A549 treated with DMSO at 1 μM for 4 hours (cell line): ENCODE measurements around the gene PROM2. TPM values are rescaled to one million over a fixed set of nuclear protein-coding genes. Genes with fewer than 3 reads are reported as not detected.

Experiments used
- total RNA-seq: library from RNA; stranded (reverse); fragments of 200-300 nt; extraction: Qiagen RNA extraction; gene quantifications from 5 replicates; pipeline ENCODE4 v1.2.3, GENCODE V29; 2022; ENCODE audit warnings: low read depth

The PROM2 gene, protein sequence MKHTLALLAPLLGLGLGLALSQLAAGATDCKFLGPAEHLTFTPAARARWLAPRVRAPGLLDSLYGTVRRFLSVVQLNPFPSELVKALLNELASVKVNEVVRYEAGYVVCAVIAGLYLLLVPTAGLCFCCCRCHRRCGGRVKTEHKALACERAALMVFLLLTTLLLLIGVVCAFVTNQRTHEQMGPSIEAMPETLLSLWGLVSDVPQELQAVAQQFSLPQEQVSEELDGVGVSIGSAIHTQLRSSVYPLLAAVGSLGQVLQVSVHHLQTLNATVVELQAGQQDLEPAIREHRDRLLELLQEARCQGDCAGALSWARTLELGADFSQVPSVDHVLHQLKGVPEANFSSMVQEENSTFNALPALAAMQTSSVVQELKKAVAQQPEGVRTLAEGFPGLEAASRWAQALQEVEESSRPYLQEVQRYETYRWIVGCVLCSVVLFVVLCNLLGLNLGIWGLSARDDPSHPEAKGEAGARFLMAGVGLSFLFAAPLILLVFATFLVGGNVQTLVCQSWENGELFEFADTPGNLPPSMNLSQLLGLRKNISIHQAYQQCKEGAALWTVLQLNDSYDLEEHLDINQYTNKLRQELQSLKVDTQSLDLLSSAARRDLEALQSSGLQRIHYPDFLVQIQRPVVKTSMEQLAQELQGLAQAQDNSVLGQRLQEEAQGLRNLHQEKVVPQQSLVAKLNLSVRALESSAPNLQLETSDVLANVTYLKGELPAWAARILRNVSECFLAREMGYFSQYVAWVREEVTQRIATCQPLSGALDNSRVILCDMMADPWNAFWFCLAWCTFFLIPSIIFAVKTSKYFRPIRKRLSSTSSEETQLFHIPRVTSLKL
- total RNA-seq = 0.33 TPM in 1 of 5 replicates, not detected in the others

DNA sequence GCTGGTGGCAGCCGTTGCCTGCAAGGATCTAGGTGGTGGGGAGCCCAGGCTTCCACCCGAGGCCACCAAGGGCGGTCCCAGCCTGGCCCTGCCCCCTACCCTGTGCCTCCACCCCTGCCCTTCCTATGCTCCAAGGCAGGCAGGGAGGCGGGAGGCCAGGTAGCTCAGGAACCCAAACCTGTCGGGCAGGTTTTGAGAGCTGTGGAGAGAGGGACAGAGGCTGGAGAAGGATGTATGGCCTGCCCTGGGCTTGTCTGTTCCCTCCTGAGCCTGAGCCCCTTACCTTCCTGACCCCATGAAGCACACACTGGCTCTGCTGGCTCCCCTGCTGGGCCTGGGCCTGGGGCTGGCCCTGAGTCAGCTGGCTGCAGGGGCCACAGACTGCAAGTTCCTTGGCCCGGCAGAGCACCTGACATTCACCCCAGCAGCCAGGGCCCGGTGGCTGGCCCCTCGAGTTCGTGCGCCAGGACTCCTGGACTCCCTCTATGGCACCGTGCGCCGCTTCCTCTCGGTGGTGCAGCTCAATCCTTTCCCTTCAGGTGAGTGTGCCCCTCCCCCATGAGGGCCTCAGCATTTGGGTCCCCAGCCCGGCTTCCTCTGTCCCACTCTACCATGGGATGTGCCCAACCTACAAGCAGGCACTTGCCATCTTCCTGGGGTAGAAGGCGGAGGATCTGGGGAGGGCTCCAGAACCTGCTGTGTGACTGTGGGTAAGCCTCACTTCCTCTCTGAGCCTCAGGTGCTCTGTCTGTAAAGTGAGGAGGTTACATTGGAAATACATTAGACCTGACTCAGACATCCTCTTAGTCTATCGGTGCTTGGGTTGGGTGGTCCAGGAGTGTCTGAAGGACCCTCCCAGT is at the start of gene PROM2:
Gene PROM2 (plus strand): TSS at position 159 of the 860 bp plus-strand sequence. CDS start 137 bp downstream, at position 296.

DNA sequence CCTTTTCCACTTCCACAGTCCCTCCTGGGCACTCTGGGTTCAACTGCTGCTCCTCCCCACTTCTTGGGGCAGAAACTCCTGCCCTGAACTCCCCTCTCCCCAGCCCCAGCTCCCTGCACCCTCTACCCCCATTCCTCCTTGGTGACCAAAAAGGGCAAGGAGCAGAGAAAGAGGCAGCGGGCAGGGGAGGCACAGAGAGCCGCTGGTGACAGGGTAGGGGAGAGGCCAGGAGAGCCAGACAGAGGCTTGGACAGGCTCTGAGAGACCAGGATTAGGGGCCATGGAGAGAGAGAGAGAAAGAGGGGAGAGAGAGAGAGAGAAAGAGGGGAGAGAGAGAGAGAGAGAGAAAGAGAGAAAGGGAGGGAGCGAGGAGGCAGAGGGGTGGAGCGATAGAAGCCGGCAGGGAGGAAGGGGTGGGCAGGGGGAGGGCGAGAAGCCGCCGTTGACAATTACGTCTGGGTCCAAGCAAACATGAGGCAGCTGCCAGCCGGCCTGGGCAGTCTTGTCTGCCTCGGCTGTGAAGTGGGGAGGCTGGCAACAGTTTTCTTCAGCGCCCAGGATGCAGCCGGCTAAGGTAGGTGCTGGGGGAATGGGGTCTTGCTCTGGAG is 22.7 kb downstream of the PROM2 start, which contains the start of gene KCNIP3:
Gene KCNIP3 (plus strand): TSS at position 468 of the 608 bp plus-strand sequence. CDS start 92 bp downstream, at position 560.

Other genes with a start within 250 kb of the PROM2 start
- gene MAL, start 248.7 kb upstream of the PROM2 start, total RNA-seq = 0.16 to 0.23 TPM in 2 of 5 replicates, not detected in the others
- gene MRPS5, start 152.6 kb upstream of the PROM2 start, total RNA-seq = 71.0 to 80.2 TPM (median 73.8 TPM) in 5 replicates
- gene ZNF514, start 114.6 kb upstream of the PROM2 start, total RNA-seq = 5.6 to 7.5 TPM (median 7.1 TPM) in 5 replicates
- gene ZNF2, start 108.6 kb upstream of the PROM2 start, total RNA-seq = 3.5 to 5.0 TPM (median 3.7 TPM) in 5 replicates
- gene ZNF892, start 66.9 kb upstream of the PROM2 start, total RNA-seq = 0.23 to 0.93 TPM (median 0.56 TPM) in 5 replicates
- 0.89 to 2.1 TPM (median 1.6 TPM) in 5 replicates for gene KCNIP3, start 22.9 kb downstream of the PROM2 start, total RNA-seq
- 28.1 to 29.9 TPM (median 29.1 TPM) in 5 replicates for gene FAHD2A, start 128.3 kb downstream of the PROM2 start, total RNA-seq
- not detected in 5 replicates for gene TRIM43B, start 210.3 kb downstream of the PROM2 start, total RNA-seq